NCI-H226 (cell line): Measurements from ENCODE around the gene SEC14L5.
"Not testable (repeated sequence)": the region's sequence is repeated elsewhere in the genome, so short reads cannot be mapped to it uniquely, and the experiment has no call there.

Source experiments
- DNase-seq: peaks from one replicate; pipeline ENCODE4 v3.0.0-alpha.2; 2015

Gene SEC14L5

GRCh38 chr16:5042574-5043171 lies 84.5 kb downstream of the SEC14L5 start:
- no peak for DNase-seq

- no peak for DNase-seq
Observed at GRCh38 chr16:5044011-5044540, 85.9 kb downstream of the SEC14L5 start.

GRCh38 chr16:5044581-5044980 lies 86.5 kb downstream of the SEC14L5 start:
- DNase-seq, result not testable (repeated sequence)

- DNase-seq, result no peak
Observed at GRCh38 chr16:5045499-5046115, 87.5 kb downstream of the SEC14L5 start.

GRCh38 chr16:5046914-5047313 lies 88.8 kb downstream of the SEC14L5 start:
- DNase-seq, result no peak

GRCh38 chr16:5054876-5055865 lies 97.0 kb downstream of the SEC14L5 start:
- no peak for DNase-seq

GRCh38 chr16:5056352-5056751 lies 98.2 kb downstream of the SEC14L5 start:
- no peak for DNase-seq

GRCh38 chr16:5058476-5058875 lies 100.3 kb downstream of the SEC14L5 start:
- no peak for DNase-seq

- no peak for DNase-seq
Observed at GRCh38 chr16:5059386-5060072, 101.4 kb downstream of the SEC14L5 start.

GRCh38 chr16:5060073-5060641 lies 102.0 kb downstream of the SEC14L5 start:
- DNase-seq, result no peak

GRCh38 chr16:5062051-5062450 lies 103.9 kb downstream of the SEC14L5 start:
- no peak for DNase-seq

GRCh38 chr16:5062790-5063765 lies 104.9 kb downstream of the SEC14L5 start:
- no peak for DNase-seq

- DNase-seq, result no peak
Observed at GRCh38 chr16:5064915-5065314, 106.8 kb downstream of the SEC14L5 start.

- no peak for DNase-seq
Observed at GRCh38 chr16:5065326-5065725, 107.2 kb downstream of the SEC14L5 start.

- DNase-seq, result no peak
Observed at GRCh38 chr16:5065813-5066212, 107.7 kb downstream of the SEC14L5 start, which contains the start of gene C16orf89. Gene C16orf89 (minus strand): TSS chr16:5065956. CDS start chr16:5065908, 48 bp downstream.

- DNase-seq, result no peak
Observed at GRCh38 chr16:5066511-5066910, 108.4 kb downstream of the SEC14L5 start.
